Endothelial cell of umbilical vein (primary cell): ENCODE data around the gene SLC22A23. TPM values are rescaled to one million over a fixed set of nuclear protein-coding genes. Genes with fewer than 3 reads are reported as not detected.

Source experiments
- BruUV-seq: library from RNA; stranded (reverse); fragments of 400-500 nt; replicated peaks from 2 replicates; lab custom pipeline; 2021; lab: Mats Ljungman, UMichigan
- CTCF ChIA-PET: fragments of 300-600, 350-600 bp; sonication (Branson Sonifier 250); formaldehyde crosslinking; loops from one replicate; lab custom pipeline; 2021; ENCODE audit warnings: antibody characterized with exemption, inconsistent platforms; lab: Charles Lee
- POLR2A ChIA-PET: fragments of 300-600, 350-600 bp; sonication (Branson Sonifier 250); formaldehyde crosslinking; loops from one replicate; lab custom pipeline; 2021; ENCODE audit warnings: antibody characterized with exemption, inconsistent platforms; lab: Charles Lee
- DNase-seq: peaks from one replicate; pipeline ENCODE4 v3.0.0-alpha.2; 2011; ENCODE audit warnings: low read depth, low spot score
- FAIRE-seq: peaks from 2 replicates; lab custom pipeline; 2011; peaks lifted over from hg19 to GRCh38; lab: Jason Lieb, UNC
- H2AFZ ChIP-seq: 2 replicates; pipeline ENCODE4 v1.6.0; 2012; ENCODE audit warnings: low read depth, low read length, control low read depth, inconsistent platforms
- H3K27ac ChIP-seq: 2 replicates; pipeline ENCODE4 v1.5.1; 2011; ENCODE audit warnings: low read depth, mild to moderate bottlenecking, control low read depth, low read length, moderate library complexity; ENCODE audit not compliant: insufficient read depth
- H3K27me3 ChIP-seq, 2 experiments: 2 replicates each; pipeline versions ENCODE4 v1.6.0 to v1.6.1; 2011; ENCODE audit warnings: low read length in 2 of 2, mixed read lengths in 1 of 2; ENCODE audit not compliant: control insufficient read depth in 2 of 2, insufficient read depth in 2 of 2
- H3K36me3 ChIP-seq, 2 experiments: 2 replicates in 1 of 2; 3 replicates in 1 of 2; pipeline ENCODE4 v1.5.1; 2011; ENCODE audit warnings: low read length in 2 of 2, mild to moderate bottlenecking in 1 of 2, moderate library complexity in 1 of 2; ENCODE audit not compliant: control insufficient read depth in 2 of 2, insufficient read depth in 2 of 2; ENCODE audit errors: extremely low read depth in 1 of 2
- H3K4me1 ChIP-seq: 3 replicates; pipeline ENCODE4 v1.5.1; 2011; ENCODE audit warnings: mild to moderate bottlenecking, low read length; ENCODE audit not compliant: control insufficient read depth, insufficient read depth; ENCODE audit errors: extremely low read depth
- H3K4me2 ChIP-seq: 2 replicates; pipeline ENCODE4 v1.6.1; 2011; ENCODE audit warnings: low read length, control low read depth, mixed read lengths; ENCODE audit not compliant: insufficient read depth
- H3K4me3 ChIP-seq, 3 experiments: fragments of 200-600 bp in 1 of 3; sonication (generic), shearing (Covaris generic) in 1 of 3; replicated peaks in 1 of 3; 2 replicates each; pipeline ENCODE4 v1.5.1; 2011 to 2016; ENCODE audit warnings: control low read depth in 3 of 3, low read length in 3 of 3, mild to moderate bottlenecking in 2 of 3, inconsistent platforms in 1 of 3, low read depth in 1 of 3, moderate library complexity in 1 of 3; ENCODE audit not compliant: insufficient read depth in 1 of 3
- H3K79me2 ChIP-seq: 2 replicates; pipeline ENCODE4 v1.6.0; 2012; ENCODE audit warnings: low read length, inconsistent platforms; ENCODE audit not compliant: control insufficient read depth, insufficient read depth
- H3K9ac ChIP-seq: replicated peaks from 2 replicates; pipeline ENCODE3; 2011; ENCODE audit warnings: low read length, control low read depth; ENCODE audit not compliant: insufficient read depth; ENCODE audit errors: extremely low read depth
- H3K9me1 ChIP-seq: replicated peaks from 3 replicates; pipeline ENCODE4 v1.6.0; 2011; ENCODE audit warnings: mild to moderate bottlenecking, low read length; ENCODE audit not compliant: control insufficient read depth, insufficient read depth; ENCODE audit errors: extremely low read depth
- H3K9me3 ChIP-seq: replicated peaks from 2 replicates; pipeline ENCODE4 v1.5.1; 2012; ENCODE audit warnings: low read length, inconsistent platforms; ENCODE audit not compliant: control insufficient read depth, insufficient read depth
- H4K20me1 ChIP-seq: replicated peaks from 2 replicates; pipeline ENCODE3; 2011; ENCODE audit warnings: mild to moderate bottlenecking, low read length; ENCODE audit not compliant: control insufficient read depth, insufficient read depth; ENCODE audit errors: extremely low read depth
- CTCF ChIP-seq, 2 donors: IDR thresholded peaks; 1 replicate in 1 of 2; 2 replicates in 1 of 2; pipeline ENCODE4 v1.5.1; 2011; ENCODE audit warnings: low read length in 2 of 2, mild to moderate bottlenecking in 2 of 2, moderate library complexity in 2 of 2, control low read depth in 1 of 2, inconsistent platforms in 1 of 2, low read depth in 1 of 2; ENCODE audit not compliant: insufficient read depth in 1 of 2; ENCODE audit errors: extremely low read depth in 1 of 2
- EZH2 ChIP-seq: IDR thresholded peaks from 2 replicates; pipeline ENCODE4 v1.6.1; 2012; ENCODE audit warnings: borderline replicate concordance, low read depth, mild to moderate bottlenecking, moderate library complexity, low read length, inconsistent platforms; ENCODE audit not compliant: severe bottlenecking
- FOS ChIP-seq: IDR thresholded peaks from 2 replicates; pipeline ENCODE4 v1.6.1; 2011; ENCODE audit warnings: mild to moderate bottlenecking, low read length, moderate library complexity, borderline replicate concordance; ENCODE audit not compliant: insufficient read depth
- GATA2 ChIP-seq: IDR thresholded peaks from 2 replicates; pipeline ENCODE4 v1.7.0; 2011; ENCODE audit warnings: low read depth, mild to moderate bottlenecking, moderate library complexity, mixed read lengths, low read length; ENCODE audit not compliant: insufficient read length, insufficient read depth
- JUN ChIP-seq: IDR thresholded peaks from 2 replicates; pipeline ENCODE4 v1.6.1; 2011; ENCODE audit warnings: borderline replicate concordance, low read depth; ENCODE audit not compliant: insufficient read length, insufficient read depth
- MAX ChIP-seq: IDR thresholded peaks from 2 replicates; pipeline ENCODE4 v1.6.1; 2011; ENCODE audit not compliant: insufficient read depth, insufficient read length
- MYC ChIP-seq: IDR thresholded peaks from one replicate; pipeline ENCODE4 v1.6.1; 2011; ENCODE audit warnings: mild to moderate bottlenecking, low read depth, low read length
- POLR2A ChIP-seq: IDR thresholded peaks from 2 replicates; pipeline ENCODE4 v1.6.1; 2012; ENCODE audit warnings: low read depth, mild to moderate bottlenecking, control low read depth, low read length
- POLR2AphosphoS5 ChIP-seq: IDR thresholded peaks from 2 replicates; pipeline ENCODE4 v1.6.1; 2012; ENCODE audit warnings: low read depth, mild to moderate bottlenecking, control low read depth, low read length, moderate library complexity; ENCODE audit not compliant: insufficient read depth
- dilution Hi-C: fragments of 300-500 bp; cut with MboI; formaldehyde crosslinking; loops from one replicate; pipeline ENCODE4 v1.15.0; 2019; ENCODE audit warnings: low sequenced_read_pairs; ENCODE audit not compliant: extremely low pct_ligation_motif_present
- intact Hi-C: fragments of 100-400 bp; cut with micrococcal nuclease; formaldehyde crosslinking; loops from one replicate; pipeline ENCODE4 v1.10.0; 2022
- polyA plus RNA-seq, 4 experiments: library from polyadenylated mRNA; depleted of rRNA in 3 of 4; stranded (reverse) in 3 of 4; unstranded in 1 of 4; fragments of >200 nt; gene quantifications; 2 replicates each; pipeline versions ENCODE4 v1.2.1 to v1.2.3, GENCODE V29; 2011 to 2012; ENCODE audit warnings: missing spikeins in 1 of 4
- total RNA-seq: library from RNA; stranded (reverse); gene quantifications from 2 replicates; pipeline ENCODE4 v1.2.3, GENCODE V29; 2021

SLC22A23 gene
- total and polyA plus RNA-seq, 2 donors (not counting 3 experiments of a cell fraction or from before 2014, with no cell fraction given): 4.2 to 14.3 TPM

- POLR2A ChIA-PET: no interaction called here
- no peak for DNase-seq
- no peak overlapping the region for H3K4me2 ChIP-seq
- no peaks in the 10 kb centered on the region for H3K36me3 ChIP-seq
- TF ChIP-seq JUN (no peak), FOS (no peak), POLR2AphosphoS5 (no peak)
- CTCF ChIA-PET: interaction anchor here (1.1 to 2.0 kb wide), 2 partner anchors 15 to 79 kb away, joined by 3 to 6 read pairs; partner anchors contain the start of gene TUBB2A
- H3K27me3 ChIP-seq: peaks cover 57 to 66% of the 10 kb centered on the region in 2 experiments
- no peak overlapping the region for H2AFZ ChIP-seq
- dilution Hi-C loops: no loop called here
- intact Hi-C loops: no loop called here
- no peaks in the 10 kb centered on the region for H3K9me3 ChIP-seq
- no peaks in the 10 kb centered on the region for H3K9me1 ChIP-seq
- H3K27ac ChIP-seq: no peak overlapping the region
- H3K4me3 ChIP-seq: no peak overlapping the region
- BruUV-seq: no TSS peak
- H4K20me1 ChIP-seq: no peaks in the 10 kb centered on the region
- no peak overlapping the region for H3K9ac ChIP-seq
- FAIRE-seq: no peak
- peaks cover 10% of the 10 kb centered on the region for H3K4me1 ChIP-seq
- no peaks in the 10 kb centered on the region for H3K79me2 ChIP-seq
Measured at GRCh38 chr6:3236005-3236404, 220.8 kb downstream of the SLC22A23 start.

- CTCF ChIA-PET: interaction anchor here (1.1 to 2.0 kb wide), 2 partner anchors 16 to 78 kb away, joined by 3 to 6 read pairs; partner anchors contain the start of gene TUBB2A
- TF ChIP-seq JUN (no peak), MAX (no peak), POLR2A (no peak), POLR2AphosphoS5 (no peak), CTCF (IDR thresholded peaks at IDR 0.05; ENCODE audit: extremely low read depth in 1 of 2, insufficient read depth in 1 of 2, low read depth in 1 of 2, low read length in 2 of 2) (no peak), EZH2 (no peak), FOS (no peak), GATA2 (no peak), MYC (no peak)
Measured at GRCh38 chr6:3235486-3235885, 221.4 kb downstream of the SLC22A23 start.

More at GRCh38 chr6:3235486-3235885, 221.4 kb downstream of the SLC22A23 start:
- Histone ChIP-seq H3K4me2 (no peak overlapping the region), H3K9ac (no peak overlapping the region), H3K9me1 (no peaks in the 10 kb centered on the region), H4K20me1 (no peaks in the 10 kb centered on the region), H3K27me3 (peaks cover 60 to 71% of the 10 kb centered on the region in 2 experiments), H3K79me2 (no peaks in the 10 kb centered on the region), H3K4me1 (peaks cover 12% of the 10 kb centered on the region), H3K9me3 (no peaks in the 10 kb centered on the region), H2AFZ (no peak overlapping the region), H3K27ac (no peak overlapping the region), H3K4me3 (no peak overlapping the region), H3K36me3 (no peaks in the 10 kb centered on the region)
- dilution Hi-C loops (no loop called here), intact Hi-C loops (no loop called here)
- DNase-seq: no peak
- POLR2A ChIA-PET: no interaction called here
- no peak for FAIRE-seq
- BruUV-seq: no TSS peak
